HepG2 (cell line): ENCODE measurements around the gene BEAN1. TPM values are rescaled to one million over a fixed set of nuclear protein-coding genes. Genes with fewer than 3 reads are reported as not detected.

Source experiments
- ARID4A ChIP-seq: sonication (generic); formaldehyde crosslinking; IDR thresholded peaks from 2 replicates; pipeline ENCODE4 v1.5.0; 2020; ENCODE audit warnings: mild to moderate bottlenecking, missing genetic modification reagents, borderline replicate concordance
- ARNT ChIP-seq: fragments of 450-650 bp; IDR thresholded peaks from 2 replicates; pipeline ENCODE4 v1.6.1; 2017
- GRHL1 ChIP-seq: sonication (generic); formaldehyde crosslinking; conservative IDR thresholded peaks from 2 replicates; pipeline ENCODE4 v1.8.0; 2022; ENCODE audit warnings: missing genetic modification reagents
- HCFC1 ChIP-seq: fragments of 150-350 bp; IDR thresholded peaks from 2 replicates; pipeline ENCODE4 v1.6.1; 2014; ENCODE audit warnings: low read depth, low read length
- SP5 ChIP-seq: IDR thresholded peaks from 2 replicates; pipeline ENCODE4 v1.6.1; 2016; ENCODE audit warnings: low read depth, borderline replicate concordance
- SRY ChIP-seq: sonication (generic); formaldehyde crosslinking; IDR thresholded peaks from 2 replicates; pipeline ENCODE4 v1.8.0; 2022; ENCODE audit warnings: mild to moderate bottlenecking, missing genetic modification reagents
- SSRP1 ChIP-seq: IDR thresholded peaks from 2 replicates; pipeline ENCODE4 v1.6.1; 2016; ENCODE audit warnings: control low read depth
- TBP ChIP-seq: sonication (generic); formaldehyde crosslinking; IDR thresholded peaks from 2 replicates; pipeline ENCODE4 v1.5.0; 2020; ENCODE audit warnings: missing genetic modification reagents
- ZBTB14 ChIP-seq: sonication (generic); formaldehyde crosslinking; IDR thresholded peaks from 2 replicates; pipeline ENCODE4 v1.4.0; 2020; ENCODE audit warnings: missing genetic modification reagents
- ZBTB21 ChIP-seq: sonication (generic); formaldehyde crosslinking; IDR thresholded peaks from 2 replicates; pipeline ENCODE4 v1.4.0; 2020; ENCODE audit warnings: missing genetic modification reagents
- ZNF124 ChIP-seq: sonication (generic); formaldehyde crosslinking; IDR thresholded peaks from 2 replicates; pipeline ENCODE4 v1.4.0; 2020; ENCODE audit warnings: missing genetic modification reagents
- ZNF432 ChIP-seq: sonication (generic); formaldehyde crosslinking; IDR thresholded peaks from 2 replicates; pipeline ENCODE4 v1.5.0; 2020; ENCODE audit warnings: missing genetic modification reagents, mild to moderate bottlenecking, borderline replicate concordance
- ZNF574 ChIP-seq: sonication (generic); formaldehyde crosslinking; IDR thresholded peaks from 2 replicates; pipeline ENCODE4 v1.4.0; 2020; ENCODE audit warnings: missing genetic modification reagents
- ZNF703 ChIP-seq: sonication (generic); formaldehyde crosslinking; IDR thresholded peaks from 2 replicates; pipeline ENCODE4 v1.5.1; 2020; ENCODE audit warnings: missing genetic modification reagents, mild to moderate bottlenecking, moderate library complexity, borderline replicate concordance
- ZNF713 ChIP-seq: sonication (generic); formaldehyde crosslinking; IDR thresholded peaks from 2 replicates; pipeline ENCODE4 v1.4.0; 2020; ENCODE audit warnings: mild to moderate bottlenecking, missing genetic modification reagents
- ZNF768 ChIP-seq: sonication (generic); formaldehyde crosslinking; IDR thresholded peaks from 2 replicates; pipeline ENCODE4 v1.4.0; 2020; ENCODE audit warnings: missing genetic modification reagents
- ZNF879 ChIP-seq: sonication (generic); formaldehyde crosslinking; IDR thresholded peaks from 2 replicates; pipeline ENCODE4 v1.8.1; 2023; ENCODE audit warnings: missing genetic modification reagents
- polyA plus RNA-seq, 8 experiments: library from polyadenylated mRNA; depleted of rRNA in 3 of 8; stranded (reverse) in 7 of 8; unstranded in 1 of 8; fragments of >200 nt; fragmentation: Illumina TruSeq in 4 of 8; extraction: Trizol in 4 of 8; gene quantifications; 2 replicates each; pipeline versions ENCODE4 v1.2.1 to v1.2.3, GENCODE V29; 2011 to 2016; ENCODE audit warnings: low read depth in 4 of 8, missing spikeins in 1 of 8, mixed read lengths in 1 of 8; ENCODE audit not compliant: insufficient read depth in 1 of 8
- total RNA-seq, 5 experiments: library from RNA; depleted of rRNA; stranded (reverse); fragments of >200 nt; fragmentation: Illumina TruSeq; extraction: Trizol; gene quantifications; 2 replicates each; pipeline ENCODE4 v1.2.3, GENCODE V29; 2016; ENCODE audit warnings: low read depth in 1 of 5

Gene BEAN1
- total and polyA plus RNA-seq, 2 of the 13 experiments (the other 11 are each of a cell fraction or from before 2014, with no cell fraction given) = 0.53 to 1.4 TPM

GRCh38 chr16:66516808-66517585 lies 89.9 kb downstream of the BEAN1 start (continued):
- TF ChIP-seq GRHL1 (CRISPR knock-in tag) (no peak), ZNF432 (CRISPR knock-in tag) (no peak), ZBTB14 (CRISPR knock-in tag) (no peak), ZNF879 (CRISPR knock-in tag) (0 out of 2 replicates have a peak, but pooled peaks have one; percentile 59), SP5 (CRISPR knock-in tag) (peak; percentile 97), ZNF703 (CRISPR knock-in tag) (no peak), ZBTB21 (CRISPR knock-in tag) (peak; percentile 47; the same call in 1 of the 2 replicates), ZNF574 (CRISPR knock-in tag) (peak; percentile 86), SSRP1 (CRISPR knock-in tag) (peak; percentile 91), ARID4A (CRISPR knock-in tag) (peak; percentile 95; the same call in 1 of the 2 replicates), ZNF124 (peak; percentile 89), HCFC1 (peak; percentile 32; the same call in 1 of the 2 replicates), TBP (CRISPR knock-in tag) (peak; percentile 91; the same call in 1 of the 2 replicates), SRY (CRISPR knock-in tag) (0 out of 2 replicates have a peak, but pooled peaks have one; percentile 8), ZNF713 (CRISPR knock-in tag) (no peak), ZNF768 (CRISPR knock-in tag) (peak; percentile 13; the same call in 1 of the 2 replicates), ARNT (no peak)
